Measurements from ENCODE around the gene TNIK.

The TNIK gene

GRCh38 chr3:171192176-171192854, 267.9 kb downstream of the TNIK start:
- DNase-seq (ENCODE audit: low read depth): no peak

- no peak for DNase-seq (ENCODE audit: low read depth)
These were observed 269.5 kb downstream of the TNIK start for GRCh38 chr3:171190668-171191067.

GRCh38 chr3:171189394-171190080, 270.7 kb downstream of the TNIK start:
- no peak for DNase-seq (ENCODE audit: low read depth)

- DNase-seq (ENCODE audit: low read depth): no peak
These were observed 272.4 kb downstream of the TNIK start for GRCh38 chr3:171187706-171188290.

GRCh38 chr3:171186817-171187500, 273.2 kb downstream of the TNIK start:
- DNase-seq (ENCODE audit: low read depth): no peak

GRCh38 chr3:171186383-171186782, 273.8 kb downstream of the TNIK start:
- DNase-seq (ENCODE audit: low read depth): no peak

- no peak for DNase-seq (ENCODE audit: low read depth)
These were observed 274.2 kb downstream of the TNIK start for GRCh38 chr3:171185959-171186358.

GRCh38 chr3:171184372-171184771, 275.8 kb downstream of the TNIK start:
- DNase-seq (ENCODE audit: low read depth): no peak

GRCh38 chr3:171183042-171183441, 277.2 kb downstream of the TNIK start:
- DNase-seq (ENCODE audit: low read depth): no peak

- DNase-seq (ENCODE audit: low read depth): no peak
These were observed 278.1 kb downstream of the TNIK start for GRCh38 chr3:171181907-171182690.

GRCh38 chr3:171178714-171179113, 281.5 kb downstream of the TNIK start:
- no peak for DNase-seq (ENCODE audit: low read depth)

- no peak for DNase-seq (ENCODE audit: low read depth)
These were observed 282.7 kb downstream of the TNIK start for GRCh38 chr3:171177553-171177952.

GRCh38 chr3:171177056-171177455, 283.1 kb downstream of the TNIK start:
- DNase-seq (ENCODE audit: low read depth): no peak

GRCh38 chr3:171176244-171176933, 283.8 kb downstream of the TNIK start:
- DNase-seq (ENCODE audit: low read depth): no peak

- DNase-seq (ENCODE audit: low read depth): no peak
These were observed 284.4 kb downstream of the TNIK start for GRCh38 chr3:171175741-171176234.

- no peak for DNase-seq (ENCODE audit: low read depth)
These were observed 286.5 kb downstream of the TNIK start for GRCh38 chr3:171173736-171174135.

- no peak for DNase-seq (ENCODE audit: low read depth)
These were observed 288.1 kb downstream of the TNIK start for GRCh38 chr3:171172070-171172469.

- DNase-seq (ENCODE audit: low read depth): no peak
These were observed 290.3 kb downstream of the TNIK start for GRCh38 chr3:171169866-171170265.

- no peak for DNase-seq (ENCODE audit: low read depth)
These were observed 290.8 kb downstream of the TNIK start for GRCh38 chr3:171169443-171169842.

- no peak for DNase-seq (ENCODE audit: low read depth)
These were observed 291.7 kb downstream of the TNIK start for GRCh38 chr3:171168551-171168950.

- no peak for DNase-seq (ENCODE audit: low read depth)
These were observed 292.1 kb downstream of the TNIK start for GRCh38 chr3:171168086-171168485.
